Measurements from ENCODE around the gene SGO1. TPM values are rescaled to one million over a fixed set of nuclear protein-coding genes. Genes with fewer than 3 reads are reported as not detected.
"Not testable (repeated sequence)": the region's sequence is repeated elsewhere in the genome, so short reads cannot be mapped to it uniquely, and the experiment has no call there.

SGO1 gene
- total RNA-seq, 1 experiment from 2014 or later = 23.5 TPM

GRCh38 chr3:20215636-20216035, 29.6 kb upstream of the SGO1 start:
- RAD21 ChIA-PET (ENCODE audit: low non-redundant PET in 1 of 2, low total read pairs in 2 of 2, uncharacterized antibody in 2 of 2, unreplicated experiment in 2 of 2) = no interaction called here
- Histone ChIP-seq H3K9me2 (ENCODE audit: insufficient read depth) (no peaks in the 10 kb centered on the region), H4K20me1 (ENCODE audit: insufficient read depth) (no peaks in the 10 kb centered on the region), H3K4me2 (ENCODE audit: low read length) (no peak overlapping the region), H3K9me3 (ENCODE audit: control insufficient read depth in 1 of 2, insufficient read depth in 1 of 2, low read depth in 1 of 2, low read length in 2 of 2) (no peaks in the 10 kb centered on the region), H3K36me3 (ENCODE audit: control insufficient read depth in 1 of 2, insufficient read depth in 2 of 2, low read length in 2 of 2) (no peaks in the 10 kb centered on the region), H3K27me3 (ENCODE audit: insufficient read depth, low read length) (peaks cover 10% of the 10 kb centered on the region), H3K27ac (ENCODE audit: low read depth, low read length) (no peak overlapping the region), H2AFZ (ENCODE audit: low read depth, low read length, poor library complexity, severe bottlenecking) (no peak overlapping the region), H3K79me2 (ENCODE audit: insufficient read depth, low read length) (no peaks in the 10 kb centered on the region), H3K9ac (ENCODE audit: low read length) (no peak overlapping the region), H3K4me3 (replicated peaks in 1 of 2; ENCODE audit: low read depth in 1 of 2, low read length in 2 of 2) (no peak overlapping the region), H3K4me1 (ENCODE audit: control insufficient read depth in 1 of 2, insufficient read depth in 2 of 2, low read length in 2 of 2) (no peaks in the 10 kb centered on the region)
- intact Hi-C loops (cut with micrococcal nuclease) = no loop called here
- no peak for DNase-seq (ENCODE audit: low read depth, low spot score)
- CTCF ChIA-PET = no interaction called here
- POLR2A ChIA-PET = no interaction called here
- ATAC-seq = no peak
- no TSS peak for BruUV-seq (replicated peaks)
- TF ChIP-seq ZFX (IDR thresholded peaks at IDR 0.05) = no peak
- TF ChIP-seq SIN3A (IDR thresholded peaks at IDR 0.05; ENCODE audit: low read depth) = no peak
- no peak for TF ChIP-seq REST (IDR thresholded peaks at IDR 0.05; ENCODE audit: low read depth)
- TF ChIP-seq ELF1 (IDR thresholded peaks at IDR 0.05; ENCODE audit: borderline replicate concordance, low read depth) = no peak
- no peak for TF ChIP-seq SRF (IDR thresholded peaks at IDR 0.05; ENCODE audit: low read depth)
- no peak for TF ChIP-seq ZBTB33 (IDR thresholded peaks at IDR 0.05; ENCODE audit: extremely low read depth, insufficient replicate concordance, low read length)
- TF ChIP-seq CEBPB (IDR thresholded peaks at IDR 0.05; ENCODE audit: low read depth) = no peak

- intact Hi-C loops (cut with micrococcal nuclease); CTCF ChIA-PET; H2AFZ ChIP-seq (ENCODE audit: low read depth, low read length, poor library complexity, severe bottlenecking); H4K20me1 ChIP-seq (ENCODE audit: insufficient read depth); RAD21 ChIA-PET (ENCODE audit: low non-redundant PET in 1 of 2, low total read pairs in 2 of 2, uncharacterized antibody in 2 of 2, unreplicated experiment in 2 of 2); DNase-seq (ENCODE audit: low read depth, low spot score); ATAC-seq; POLR2A ChIA-PET; H3K79me2 ChIP-seq (ENCODE audit: insufficient read depth, low read length); H3K9me3 ChIP-seq (ENCODE audit: control insufficient read depth in 1 of 2, insufficient read depth in 1 of 2, low read depth in 1 of 2, low read length in 2 of 2); H3K4me1 ChIP-seq (ENCODE audit: control insufficient read depth in 1 of 2, insufficient read depth in 2 of 2, low read length in 2 of 2); H3K4me2 ChIP-seq (ENCODE audit: low read length); H3K9ac ChIP-seq (ENCODE audit: low read length); H3K9me2 ChIP-seq (ENCODE audit: insufficient read depth); H3K27ac ChIP-seq (ENCODE audit: low read depth, low read length); H3K4me3 ChIP-seq (replicated peaks in 1 of 2; ENCODE audit: low read depth in 1 of 2, low read length in 2 of 2); BruUV-seq (replicated peaks); H3K27me3 ChIP-seq (ENCODE audit: insufficient read depth, low read length); H3K36me3 ChIP-seq (ENCODE audit: control insufficient read depth in 1 of 2, insufficient read depth in 2 of 2, low read length in 2 of 2): not testable (repeated sequence)
Observed at GRCh38 chr3:20213491-20213890, 27.5 kb upstream of the SGO1 start.

- CTCF ChIA-PET; RAD21 ChIA-PET (ENCODE audit: low non-redundant PET in 1 of 2, low total read pairs in 2 of 2, uncharacterized antibody in 2 of 2, unreplicated experiment in 2 of 2); H3K79me2 ChIP-seq (ENCODE audit: insufficient read depth, low read length); DNase-seq (ENCODE audit: low read depth, low spot score); BruUV-seq (replicated peaks); H3K4me2 ChIP-seq (ENCODE audit: low read length); intact Hi-C loops (cut with micrococcal nuclease); H3K9me2 ChIP-seq (ENCODE audit: insufficient read depth); H3K27ac ChIP-seq (ENCODE audit: low read depth, low read length); H3K27me3 ChIP-seq (ENCODE audit: insufficient read depth, low read length); H3K4me3 ChIP-seq (replicated peaks in 1 of 2; ENCODE audit: low read depth in 1 of 2, low read length in 2 of 2); H3K9ac ChIP-seq (ENCODE audit: low read length); H3K4me1 ChIP-seq (ENCODE audit: control insufficient read depth in 1 of 2, insufficient read depth in 2 of 2, low read length in 2 of 2); H3K36me3 ChIP-seq (ENCODE audit: control insufficient read depth in 1 of 2, insufficient read depth in 2 of 2, low read length in 2 of 2); H4K20me1 ChIP-seq (ENCODE audit: insufficient read depth); H3K9me3 ChIP-seq (ENCODE audit: control insufficient read depth in 1 of 2, insufficient read depth in 1 of 2, low read depth in 1 of 2, low read length in 2 of 2); H2AFZ ChIP-seq (ENCODE audit: low read depth, low read length, poor library complexity, severe bottlenecking); ATAC-seq; POLR2A ChIA-PET: not testable (repeated sequence)
Observed at GRCh38 chr3:20207945-20208344, 21.9 kb upstream of the SGO1 start.

Measured in HCT116 (cell line).